ENCODE measurements around the gene ATAD1.

DNA sequence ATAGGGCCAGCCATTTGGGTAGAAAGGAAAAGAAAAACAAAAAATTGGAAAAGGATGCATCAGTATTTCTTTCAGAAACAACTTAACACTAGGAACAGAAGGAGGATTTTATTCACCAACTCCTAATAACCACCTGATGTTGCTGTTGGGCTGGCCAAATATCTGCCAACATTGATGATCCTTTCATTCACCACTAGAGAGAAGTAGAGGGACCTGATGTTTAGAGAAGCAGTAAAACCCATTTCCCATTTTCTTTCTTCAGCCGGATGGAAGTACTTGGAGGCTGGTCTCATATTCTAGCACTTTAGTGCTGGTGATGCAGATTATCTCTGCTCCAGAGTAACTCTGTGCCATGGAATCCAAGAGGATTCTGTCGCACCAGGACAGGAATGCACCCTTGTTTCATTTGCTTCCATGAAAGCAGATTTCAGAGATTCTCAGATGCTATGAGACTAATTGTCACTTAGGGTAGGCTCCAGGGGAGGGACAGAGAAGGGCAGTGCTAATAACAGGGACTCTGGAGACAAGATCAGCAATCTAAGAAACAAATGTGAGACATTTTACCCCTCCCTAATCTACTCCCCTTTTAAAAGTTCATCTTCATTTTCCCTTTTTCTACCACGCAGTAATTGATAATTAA, 42.2 kb upstream of the ATAD1 start:
- TF ChIP-seq, protein P1, sequence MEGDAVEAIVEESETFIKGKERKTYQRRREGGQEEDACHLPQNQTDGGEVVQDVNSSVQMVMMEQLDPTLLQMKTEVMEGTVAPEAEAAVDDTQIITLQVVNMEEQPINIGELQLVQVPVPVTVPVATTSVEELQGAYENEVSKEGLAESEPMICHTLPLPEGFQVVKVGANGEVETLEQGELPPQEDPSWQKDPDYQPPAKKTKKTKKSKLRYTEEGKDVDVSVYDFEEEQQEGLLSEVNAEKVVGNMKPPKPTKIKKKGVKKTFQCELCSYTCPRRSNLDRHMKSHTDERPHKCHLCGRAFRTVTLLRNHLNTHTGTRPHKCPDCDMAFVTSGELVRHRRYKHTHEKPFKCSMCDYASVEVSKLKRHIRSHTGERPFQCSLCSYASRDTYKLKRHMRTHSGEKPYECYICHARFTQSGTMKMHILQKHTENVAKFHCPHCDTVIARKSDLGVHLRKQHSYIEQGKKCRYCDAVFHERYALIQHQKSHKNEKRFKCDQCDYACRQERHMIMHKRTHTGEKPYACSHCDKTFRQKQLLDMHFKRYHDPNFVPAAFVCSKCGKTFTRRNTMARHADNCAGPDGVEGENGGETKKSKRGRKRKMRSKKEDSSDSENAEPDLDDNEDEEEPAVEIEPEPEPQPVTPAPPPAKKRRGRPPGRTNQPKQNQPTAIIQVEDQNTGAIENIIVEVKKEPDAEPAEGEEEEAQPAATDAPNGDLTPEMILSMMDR (conservative IDR thresholded peaks at IDR 0.05): peak; percentile 43; the same call in 1 of the 2 replicates
- no peak for TF ChIP-seq EZH2 (IDR thresholded peaks at IDR 0.05; ENCODE audit: low read depth)
